GM12878 (cell line): ENCODE data around the gene BAX. TPM values are rescaled to one million over a fixed set of nuclear protein-coding genes. Genes with fewer than 3 reads are reported as not detected.

Source experiments
- CEBPZ ChIP-seq: fragments of 150-350 bp; IDR thresholded peaks from 2 replicates; pipeline ENCODE4 v1.6.1; 2016; ENCODE audit warnings: low read depth, low read length
- CTCF ChIP-seq, 3 experiments: IDR thresholded peaks in 2 of 3; conservative IDR thresholded peaks in 1 of 3; 2 replicates each; pipeline ENCODE4 v1.5.1; 2011; ENCODE audit warnings: low read depth in 3 of 3, low read length in 3 of 3, mild to moderate bottlenecking in 3 of 3, control low read depth in 2 of 3, moderate library complexity in 2 of 3, inconsistent platforms in 1 of 3, mixed read lengths in 1 of 3; ENCODE audit not compliant: control insufficient read depth in 2 of 3, insufficient read depth in 1 of 3; ENCODE audit errors: extremely low read depth in 1 of 3
- EP300 ChIP-seq, 2 experiments: fragments of 150-350 bp in 1 of 2; IDR thresholded peaks; 2 replicates each; pipeline ENCODE4 v1.6.1; 2011 to 2012; ENCODE audit warnings: low read depth in 2 of 2, low read length in 2 of 2, borderline replicate concordance in 1 of 2, improper control_type of control experiment in 1 of 2, inconsistent platforms in 1 of 2; ENCODE audit not compliant: control insufficient read depth in 1 of 2
- IRF5 ChIP-seq: fragments of 450-650 bp; IDR thresholded peaks from 2 replicates; pipeline ENCODE4 v1.6.1; 2017; ENCODE audit warnings: borderline replicate concordance
- KAT2A ChIP-seq: conservative IDR thresholded peaks from 2 replicates; pipeline ENCODE4 v1.6.1; 2011; ENCODE audit warnings: low read depth, low read length; ENCODE audit not compliant: control insufficient read depth
- KLF5 ChIP-seq: fragments of 450-650 bp; IDR thresholded peaks from 2 replicates; pipeline ENCODE4 v1.6.1; 2014; ENCODE audit warnings: mild to moderate bottlenecking; ENCODE audit not compliant: partially characterized antibody
- NR2C2 ChIP-seq: IDR thresholded peaks from 2 replicates; pipeline ENCODE4 v1.6.1; 2011; ENCODE audit warnings: borderline replicate concordance, low read depth; ENCODE audit not compliant: control insufficient read depth, insufficient read length
- POLR2AphosphoS2 ChIP-seq: IDR thresholded peaks from 2 replicates; pipeline ENCODE4 v1.6.1; 2011; ENCODE audit warnings: low read depth, mild to moderate bottlenecking, low read length, improper control_type of control experiment, moderate library complexity
- SRF ChIP-seq, 2 experiments: IDR thresholded peaks; 2 replicates each; pipeline ENCODE4 v1.6.1; 2011; ENCODE audit warnings: low read depth in 2 of 2, low read length in 2 of 2, mild to moderate bottlenecking in 1 of 2, moderate library complexity in 1 of 2
- STAT3 ChIP-seq: IDR thresholded peaks from 2 replicates; pipeline ENCODE4 v1.6.1; 2011; ENCODE audit warnings: low read depth, low read length, improper control_type of control experiment
- TAF1 ChIP-seq: IDR thresholded peaks from 2 replicates; pipeline ENCODE4 v1.6.1; 2011; ENCODE audit warnings: mild to moderate bottlenecking, low read depth, low read length, borderline replicate concordance
- TCF12 ChIP-seq: IDR thresholded peaks from 2 replicates; pipeline ENCODE4 v1.6.1; 2011; ENCODE audit warnings: low read depth, mild to moderate bottlenecking, low read length
- WRNIP1 ChIP-seq: IDR thresholded peaks from 2 replicates; pipeline ENCODE4 v1.6.1; 2011; ENCODE audit warnings: low read depth, low read length, improper control_type of control experiment, borderline replicate concordance
- ZBTB40 ChIP-seq: fragments of 450-650 bp; IDR thresholded peaks from 2 replicates; pipeline ENCODE4 v1.6.1; 2016; ENCODE audit warnings: mild to moderate bottlenecking, moderate library complexity, borderline replicate concordance
- ZNF217 ChIP-seq: fragments of 450-650 bp; IDR thresholded peaks from 2 replicates; pipeline ENCODE4 v1.6.1; 2017; ENCODE audit warnings: antibody characterized with exemption, mild to moderate bottlenecking
- polyA plus RNA-seq, 11 experiments: library from polyadenylated mRNA; depleted of rRNA in 4 of 11; unstranded in 6 of 11; stranded (reverse) in 5 of 11; fragments of >200 nt; fragmentation: Nextera tagmentation in 4 of 11; fragmentation: Illumina TruSeq in 1 of 11; extraction: Ambion mirVana in 4 of 11; extraction: Trizol in 1 of 11; gene quantifications; 1 replicate in 1 of 11; 2 replicates in 10 of 11; pipeline versions ENCODE4 v1.2.1 to v1.2.3, GENCODE V29; 2011 to 2016; ENCODE audit warnings: inconsistent platforms in 2 of 11, missing spikeins in 2 of 11, low read depth in 1 of 11
- total RNA-seq, 4 experiments: library from RNA; depleted of rRNA in 3 of 4; stranded (reverse); fragments of >200 nt in 3 of 4; fragmentation: Illumina TruSeq in 1 of 4; extraction: Trizol in 1 of 4; gene quantifications; 2 replicates each; pipeline versions ENCODE4 v1.2.1 to v1.2.3, GENCODE V29; 2013 to 2021
- TF ChIP-seq, protein P1 (sequence below): fragments of 150-350 bp; IDR thresholded peaks from 2 replicates; pipeline ENCODE4 v1.6.1; 2014; ENCODE audit warnings: mild to moderate bottlenecking, low read depth, low read length

BAX gene
- total and polyA plus RNA-seq, 10 of the 15 experiments (the other 5 are each of a cell fraction or from before 2014, with no cell fraction given), result 7.2 to 221 (median 137) TPM

GRCh38 chr19:48965806-48966540, 11.3 kb downstream of the BAX start (continued):
- TF ChIP-seq EP300 (IDR thresholded peaks at IDR 0.05; ENCODE audit: borderline replicate concordance in 1 of 2, control insufficient read depth in 1 of 2, low read depth in 2 of 2, low read length in 2 of 2), result no peak
- no peak for TF ChIP-seq WRNIP1
- TF ChIP-seq POLR2AphosphoS2, result peak; percentile 48; the same call in 1 of the 2 replicates
- no peak for TF ChIP-seq TAF1
- no peak for TF ChIP-seq NR2C2
- no peak for TF ChIP-seq IRF5
- no peak for TF ChIP-seq CEBPZ
- TF ChIP-seq STAT3, result no peak
- no peak for TF ChIP-seq KAT2A
- TF ChIP-seq ZNF217, result no peak
- TF ChIP-seq TCF12, result no peak
- TF ChIP-seq CTCF (IDR thresholded peaks at IDR 0.05 in 2 of 3, conservative IDR thresholded peaks at IDR 0.05 in 1 of 3; ENCODE audit: control insufficient read depth in 2 of 3, extremely low read depth in 1 of 3, insufficient read depth in 1 of 3, low read depth in 3 of 3, low read length in 3 of 3), result no peak
- TF ChIP-seq SRF (IDR thresholded peaks at IDR 0.05; ENCODE audit: low read depth in 2 of 2, low read length in 2 of 2), result no peak
- TF ChIP-seq ZBTB40, result no peak
- TF ChIP-seq, protein P1, sequence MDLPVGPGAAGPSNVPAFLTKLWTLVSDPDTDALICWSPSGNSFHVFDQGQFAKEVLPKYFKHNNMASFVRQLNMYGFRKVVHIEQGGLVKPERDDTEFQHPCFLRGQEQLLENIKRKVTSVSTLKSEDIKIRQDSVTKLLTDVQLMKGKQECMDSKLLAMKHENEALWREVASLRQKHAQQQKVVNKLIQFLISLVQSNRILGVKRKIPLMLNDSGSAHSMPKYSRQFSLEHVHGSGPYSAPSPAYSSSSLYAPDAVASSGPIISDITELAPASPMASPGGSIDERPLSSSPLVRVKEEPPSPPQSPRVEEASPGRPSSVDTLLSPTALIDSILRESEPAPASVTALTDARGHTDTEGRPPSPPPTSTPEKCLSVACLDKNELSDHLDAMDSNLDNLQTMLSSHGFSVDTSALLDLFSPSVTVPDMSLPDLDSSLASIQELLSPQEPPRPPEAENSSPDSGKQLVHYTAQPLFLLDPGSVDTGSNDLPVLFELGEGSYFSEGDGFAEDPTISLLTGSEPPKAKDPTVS, result no peak
- no peak for TF ChIP-seq KLF5
